Vagina (tissue), 2 donors: ENCODE measurements around the gene KIF3A. TPM values are rescaled to one million over a fixed set of nuclear protein-coding genes. Genes with fewer than 3 reads are reported as not detected.

Experiments
- DNase-seq, 2 donors: peaks; one replicate each; pipeline ENCODE4 v3.0.0-alpha.2; 2017; ENCODE audit errors: extremely low spot score in 2 of 2
- H3K27ac ChIP-seq: fragments of 200-600 bp; sonication (generic); one replicate; pipeline ENCODE4 v1.5.1; 2019
- H3K27me3 ChIP-seq: fragments of 200-600 bp; sonication (generic); one replicate; pipeline ENCODE4 v1.5.1; 2019
- H3K36me3 ChIP-seq, 2 donors: fragments of 200-600 bp; sonication (generic); one replicate each; pipeline ENCODE4 v1.5.1; 2017 to 2019
- H3K4me1 ChIP-seq: fragments of 200-600 bp; sonication (generic); one replicate; pipeline ENCODE4 v1.5.1; 2019
- H3K4me3 ChIP-seq, 2 donors: fragments of 200-600 bp; sonication (generic); 1 replicate in 1 of 2; 2 replicates in 1 of 2; pipeline ENCODE4 v1.5.1; 2016 to 2019
- H3K9me3 ChIP-seq: fragments of 200-600 bp; sonication (generic); one replicate; pipeline ENCODE4 v1.5.1; 2019
- CTCF ChIP-seq, 3 experiments: fragments of 450-650 bp in 2 of 3; fragments of 200-600 bp in 1 of 3; sonication (generic) in 1 of 3; IDR thresholded peaks; one replicate each; pipeline ENCODE4 v1.5.1; 2017 to 2019; ENCODE audit warnings: antibody characterized with exemption in 3 of 3, mild to moderate bottlenecking in 2 of 3, moderate library complexity in 2 of 3
- POLR2A ChIP-seq, 2 donors: fragments of 450-650 bp; IDR thresholded peaks; one replicate each; pipeline ENCODE4 v1.6.1; 2017; ENCODE audit warnings: antibody characterized with exemption in 2 of 2, mild to moderate bottlenecking in 2 of 2, moderate library complexity in 2 of 2
- POLR2AphosphoS5 ChIP-seq, 2 donors: sonication (generic); formaldehyde crosslinking; IDR thresholded peaks; one replicate each; pipeline ENCODE4 v1.9.0; 2017; ENCODE audit warnings: antibody characterized with exemption in 2 of 2, mild to moderate bottlenecking in 2 of 2, low read depth in 1 of 2; ENCODE audit not compliant: insufficient read depth in 1 of 2
- intact Hi-C: fragments of 100-400 bp; cut with DNase I; formaldehyde crosslinking; loops from one replicate; pipeline ENCODE4 v1.15.1; 2023
- total RNA-seq: library from RNA; depleted of rRNA; stranded (reverse); fragments of >200 nt; gene quantifications from one replicate; pipeline ENCODE4 v1.2.3, GENCODE V29; 2016

The KIF3A gene
- total RNA-seq, 1 donor from 2014 or later, result 20.6 TPM

DNA sequence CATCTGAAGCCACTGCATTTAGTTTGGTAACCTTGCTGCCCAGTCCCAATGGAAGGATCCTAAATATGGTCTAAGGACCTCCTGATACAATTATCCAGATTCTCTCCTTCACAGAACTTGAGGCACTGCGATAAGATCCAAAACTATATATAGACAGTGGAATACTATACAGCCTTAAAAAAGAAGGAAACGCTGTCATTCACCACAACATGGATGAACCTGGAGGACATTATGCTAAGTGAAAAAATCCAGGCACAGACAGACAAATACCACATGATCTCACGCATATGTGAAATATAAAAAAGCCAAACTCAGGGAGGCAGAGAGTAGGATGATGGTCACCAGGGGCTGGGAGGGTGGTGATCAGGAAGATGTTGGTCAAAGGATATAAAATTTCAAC lies 66.3 kb downstream of the KIF3A start:
- intact Hi-C loops, result no loop called here
- H3K4me3 ChIP-seq, result no peak overlapping the region
- H3K27ac ChIP-seq, result no peak overlapping the region
- H3K27me3 ChIP-seq, result no peaks in the 10 kb centered on the region
- no peak for TF ChIP-seq POLR2A (IDR thresholded peaks at IDR 0.05)
- TF ChIP-seq POLR2AphosphoS5 (IDR thresholded peaks at IDR 0.05; ENCODE audit: insufficient read depth in 1 of 2, low read depth in 1 of 2), result no peak
- no peak for TF ChIP-seq CTCF (IDR thresholded peaks at IDR 0.05)
- H3K36me3 ChIP-seq, result no peaks in the 10 kb centered on the region
- DNase-seq, result no peak
- peaks cover 16% of the 10 kb centered on the region for H3K4me1 ChIP-seq
- no peaks in the 10 kb centered on the region for H3K9me3 ChIP-seq

- no peaks in the 10 kb centered on the region for H3K36me3 ChIP-seq
- peaks cover 15% of the 10 kb centered on the region for H3K4me1 ChIP-seq
- H3K27ac ChIP-seq, result no peak overlapping the region
- no peak overlapping the region for H3K4me3 ChIP-seq
- TF ChIP-seq POLR2AphosphoS5 (IDR thresholded peaks at IDR 0.05; ENCODE audit: insufficient read depth in 1 of 2, low read depth in 1 of 2), result no peak
- no peak for TF ChIP-seq POLR2A (IDR thresholded peaks at IDR 0.05)
- TF ChIP-seq CTCF (IDR thresholded peaks at IDR 0.05), result no peak
- no peaks in the 10 kb centered on the region for H3K9me3 ChIP-seq
- peak in 1 of 2 donors; percentile 71 for DNase-seq
- H3K27me3 ChIP-seq, result no peaks in the 10 kb centered on the region
- intact Hi-C loops, result no loop called here
Measured at GRCh38 chr5:132669966-132670882, 67.1 kb downstream of the KIF3A start.

DNA sequence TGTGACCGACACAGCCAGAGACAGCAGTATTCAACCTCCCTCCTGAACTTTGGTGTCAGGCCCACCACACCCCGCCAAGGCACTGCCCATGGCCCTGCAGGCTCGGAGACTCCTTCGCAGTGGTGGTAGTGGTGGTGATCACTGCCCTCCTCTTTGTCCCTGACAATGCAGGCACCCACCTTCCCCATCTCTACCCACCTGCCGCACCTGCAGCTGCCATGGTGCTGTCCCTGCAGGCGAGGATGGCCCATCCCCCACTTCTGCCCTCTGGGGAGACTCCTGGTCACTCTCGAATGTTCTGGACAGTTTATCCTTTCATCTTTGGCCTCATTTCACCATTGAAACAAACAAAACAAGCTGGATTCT lies 67.9 kb downstream of the KIF3A start:
- Histone ChIP-seq H3K36me3 (no peaks in the 10 kb centered on the region), H3K4me1 (peaks cover 8% of the 10 kb centered on the region), H3K4me3 (no peak overlapping the region), H3K9me3 (no peaks in the 10 kb centered on the region), H3K27me3 (no peaks in the 10 kb centered on the region), H3K27ac (no peak overlapping the region)
- no peak for TF ChIP-seq POLR2AphosphoS5 (IDR thresholded peaks at IDR 0.05; ENCODE audit: insufficient read depth in 1 of 2, low read depth in 1 of 2)
- no peak for TF ChIP-seq POLR2A (IDR thresholded peaks at IDR 0.05)
- TF ChIP-seq CTCF (IDR thresholded peaks at IDR 0.05), result no peak
- intact Hi-C loops, result no loop called here
- DNase-seq, result peak in 1 of 2 donors; percentile 62

DNA sequence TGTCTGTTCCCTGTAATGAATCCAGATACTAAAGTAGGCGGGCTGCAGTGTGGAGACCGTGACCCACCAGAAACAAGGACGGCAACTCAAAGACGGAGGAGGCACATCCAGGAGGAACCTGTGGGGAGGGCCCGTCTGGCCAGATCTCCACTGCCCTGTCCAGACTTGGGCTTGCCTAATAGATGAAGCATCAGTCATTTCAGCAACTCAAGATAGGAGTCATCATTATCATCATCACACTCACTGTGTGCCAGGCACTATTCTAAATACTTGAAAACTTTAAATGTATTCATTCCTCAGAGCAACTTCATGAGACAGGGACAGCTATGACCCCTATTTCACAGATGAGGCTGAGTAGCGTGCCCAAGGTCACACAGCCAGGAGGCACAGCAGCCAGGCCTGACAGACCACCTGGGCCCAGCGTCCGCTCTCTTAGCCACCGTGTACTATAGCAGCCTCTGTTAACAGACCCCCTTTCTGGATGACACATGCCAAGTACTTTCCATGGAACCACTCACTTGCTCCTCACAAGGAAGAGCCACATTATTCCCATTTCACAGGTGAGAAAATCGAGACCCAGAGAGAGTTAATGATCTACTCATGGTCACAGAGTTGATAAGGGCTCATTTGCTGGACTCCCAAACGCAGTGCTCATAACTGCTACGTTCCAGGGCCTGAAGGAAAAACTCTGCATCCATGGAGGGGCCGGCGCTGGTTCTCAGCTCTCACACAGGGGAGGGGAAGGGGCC lies 68.5 kb downstream of the KIF3A start:
- DNase-seq, result peak in 1 of 2 donors; percentile 67
- H3K4me3 ChIP-seq, result no peak overlapping the region
- H3K4me1 ChIP-seq, result peaks cover 3% of the 10 kb centered on the region
- intact Hi-C loops, result no loop called here
- H3K27me3 ChIP-seq, result no peaks in the 10 kb centered on the region
- H3K9me3 ChIP-seq, result no peaks in the 10 kb centered on the region
- no peaks in the 10 kb centered on the region for H3K36me3 ChIP-seq
- no peak overlapping the region for H3K27ac ChIP-seq
- TF ChIP-seq POLR2AphosphoS5 (IDR thresholded peaks at IDR 0.05; ENCODE audit: insufficient read depth in 1 of 2, low read depth in 1 of 2), result no peak
- no peak for TF ChIP-seq POLR2A (IDR thresholded peaks at IDR 0.05)
- TF ChIP-seq CTCF (IDR thresholded peaks at IDR 0.05), result no peak
